Neural progenitor cell (in vitro differentiated cells): Measurements from ENCODE around the gene PAM. TPM values are rescaled to one million over a fixed set of nuclear protein-coding genes. Genes with fewer than 3 reads are reported as not detected.

Source experiments
- DNase-seq: peaks from one replicate; pipeline ENCODE4 v3.0.0-alpha.2; 2016; ENCODE audit warnings: low spot score
- H2AFZ ChIP-seq: fragments of 200-600 bp; sonication (generic); replicated peaks from 2 replicates; pipeline ENCODE4 v1.6.1; 2016; ENCODE audit warnings: antibody characterized with exemption
- H3F3A ChIP-seq: fragments of 200-600 bp; sonication (generic); 2 replicates; pipeline ENCODE4 v1.6.1; 2016; ENCODE audit warnings: antibody characterized with exemption, low read depth
- H3K27ac ChIP-seq: fragments of 200-600 bp; sonication (generic); 2 replicates; pipeline ENCODE4 v1.5.1; 2016; ENCODE audit warnings: mild to moderate bottlenecking
- H3K27me3 ChIP-seq: fragments of 200-600 bp; sonication (generic); 2 replicates; pipeline ENCODE4 v1.6.1; 2016; ENCODE audit warnings: mild to moderate bottlenecking, moderate library complexity
- H3K36me3 ChIP-seq: fragments of 200-600 bp; sonication (generic); 2 replicates; pipeline ENCODE4 v1.5.1; 2016
- H3K4me1 ChIP-seq: fragments of 200-600 bp; sonication (generic); 2 replicates; pipeline ENCODE4 v1.6.1; 2016; ENCODE audit warnings: mixed run types
- H3K4me2 ChIP-seq: fragments of 200-600 bp; sonication (generic); 2 replicates; pipeline ENCODE4 v1.6.1; 2016
- H3K4me3 ChIP-seq: fragments of 200-600 bp; sonication (generic); 2 replicates; pipeline ENCODE4 v1.5.1; 2016
- H3K79me2 ChIP-seq: fragments of 200-600 bp; sonication (generic); 2 replicates; pipeline ENCODE4 v1.6.1; 2016; ENCODE audit warnings: low read depth
- H3K9ac ChIP-seq: fragments of 200-600 bp; sonication (generic); 2 replicates; pipeline ENCODE4 v1.6.1; 2016
- H3K9me3 ChIP-seq: fragments of 200-600 bp; sonication (generic); 2 replicates; pipeline ENCODE4 v1.5.1; 2016; ENCODE audit warnings: low read depth
- H4K20me1 ChIP-seq: fragments of 200-600 bp; sonication (generic); 2 replicates; pipeline ENCODE4 v1.6.1; 2016; ENCODE audit warnings: low read depth
- H3K27ac Mint-ChIP-seq: 3 replicates; pipeline ENCODE4 v1.8.0; 2021; ENCODE audit warnings: mixed read lengths
- H3K27me3 Mint-ChIP-seq: 2 replicates; pipeline ENCODE4 v1.8.0; 2022; ENCODE audit warnings: low read depth, mild to moderate bottlenecking, inconsistent platforms, moderate library complexity, mixed read lengths; ENCODE audit not compliant: insufficient read depth
- H3K36me3 Mint-ChIP-seq: 3 replicates; pipeline ENCODE4 v1.8.0; 2021; ENCODE audit warnings: mixed read lengths
- H3K4me1 Mint-ChIP-seq: 3 replicates; pipeline ENCODE4 v1.8.0; 2021; ENCODE audit warnings: mixed read lengths
- H3K4me3 Mint-ChIP-seq: 3 replicates; pipeline ENCODE4 v1.8.0; 2021; ENCODE audit warnings: mild to moderate bottlenecking, moderate library complexity, mixed read lengths
- H3K9me3 Mint-ChIP-seq: 3 replicates; pipeline ENCODE4 v1.8.0; 2020; ENCODE audit warnings: mixed read lengths
- EZH2 ChIP-seq: fragments of 200-600 bp; sonication (generic); IDR thresholded peaks from 2 replicates; pipeline ENCODE4 v1.6.1; 2017; ENCODE audit warnings: antibody characterized with exemption, mild to moderate bottlenecking, moderate library complexity
- EZH2phosphoT487 ChIP-seq: fragments of 200-600 bp; sonication (generic); IDR thresholded peaks from 2 replicates; pipeline ENCODE4 v1.6.1; 2017; ENCODE audit warnings: antibody characterized with exemption
- total RNA-seq: library from RNA; depleted of rRNA; stranded (reverse); fragments of >200 nt; gene quantifications from 2 replicates; pipeline ENCODE4 v1.2.3, GENCODE V29; 2015; ENCODE audit warnings: low replicate concordance
- TF ChIP-seq, protein P1 (sequence below): fragments of 200-600 bp; sonication (generic); IDR thresholded peaks from 2 replicates; pipeline ENCODE4 v1.5.1; 2017; ENCODE audit warnings: antibody characterized with exemption, mild to moderate bottlenecking

Gene PAM
- total RNA-seq, 1 donor from 2014 or later, result 246 TPM

DNA sequence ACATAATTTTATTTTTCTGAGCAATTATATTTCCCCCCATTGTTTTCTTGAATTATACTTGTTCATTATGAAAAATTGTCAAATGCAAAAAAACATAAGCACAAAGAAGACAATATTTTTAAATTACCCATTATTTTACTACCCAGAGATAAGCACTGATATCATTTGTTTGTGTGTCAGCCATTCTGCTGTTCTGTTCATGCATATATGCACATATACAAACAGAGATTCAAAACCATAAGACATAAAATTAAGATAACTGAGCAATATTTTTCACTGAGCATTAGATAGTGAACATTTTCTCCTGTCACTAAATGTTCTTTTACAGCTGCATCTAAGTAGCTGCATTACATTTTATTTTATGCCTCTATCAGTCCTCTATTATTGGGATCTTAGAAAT lies 35.6 kb downstream of the PAM start:
- TF ChIP-seq EZH2phosphoT487 (no peak), EZH2 (no peak)
- TF ChIP-seq, protein P1, sequence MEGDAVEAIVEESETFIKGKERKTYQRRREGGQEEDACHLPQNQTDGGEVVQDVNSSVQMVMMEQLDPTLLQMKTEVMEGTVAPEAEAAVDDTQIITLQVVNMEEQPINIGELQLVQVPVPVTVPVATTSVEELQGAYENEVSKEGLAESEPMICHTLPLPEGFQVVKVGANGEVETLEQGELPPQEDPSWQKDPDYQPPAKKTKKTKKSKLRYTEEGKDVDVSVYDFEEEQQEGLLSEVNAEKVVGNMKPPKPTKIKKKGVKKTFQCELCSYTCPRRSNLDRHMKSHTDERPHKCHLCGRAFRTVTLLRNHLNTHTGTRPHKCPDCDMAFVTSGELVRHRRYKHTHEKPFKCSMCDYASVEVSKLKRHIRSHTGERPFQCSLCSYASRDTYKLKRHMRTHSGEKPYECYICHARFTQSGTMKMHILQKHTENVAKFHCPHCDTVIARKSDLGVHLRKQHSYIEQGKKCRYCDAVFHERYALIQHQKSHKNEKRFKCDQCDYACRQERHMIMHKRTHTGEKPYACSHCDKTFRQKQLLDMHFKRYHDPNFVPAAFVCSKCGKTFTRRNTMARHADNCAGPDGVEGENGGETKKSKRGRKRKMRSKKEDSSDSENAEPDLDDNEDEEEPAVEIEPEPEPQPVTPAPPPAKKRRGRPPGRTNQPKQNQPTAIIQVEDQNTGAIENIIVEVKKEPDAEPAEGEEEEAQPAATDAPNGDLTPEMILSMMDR, result no peak
- H3K79me2 ChIP-seq, result peaks cover 9% of the 10 kb centered on the region
- Mint-ChIP-seq H3K36me3 (peaks cover 7% of the 10 kb centered on the region), H3K9me3 (no peaks in the 10 kb centered on the region), H3K4me1 (peaks cover 47% of the 10 kb centered on the region), H3K4me3 (no peak overlapping the region), H3K27ac (no peak overlapping the region), H3K27me3 (peaks cover 2% of the 10 kb centered on the region)
- H3K9ac ChIP-seq, result no peak overlapping the region
- no peaks in the 10 kb centered on the region for H4K20me1 ChIP-seq
- no peak for DNase-seq
- no peaks in the 10 kb centered on the region for H3K36me3 ChIP-seq
- no peaks in the 10 kb centered on the region for H3K9me3 ChIP-seq
- H3K4me2 ChIP-seq, result peak overlapping the region; percentile 14
- no peak overlapping the region for H2AFZ ChIP-seq
- H3K4me1 ChIP-seq, result peaks cover 58% of the 10 kb centered on the region
- H3K27ac ChIP-seq, result no peak overlapping the region
- H3K4me3 ChIP-seq, result no peak overlapping the region
- peaks cover 4% of the 10 kb centered on the region for H3F3A ChIP-seq
- H3K27me3 ChIP-seq, result no peaks in the 10 kb centered on the region

DNA sequence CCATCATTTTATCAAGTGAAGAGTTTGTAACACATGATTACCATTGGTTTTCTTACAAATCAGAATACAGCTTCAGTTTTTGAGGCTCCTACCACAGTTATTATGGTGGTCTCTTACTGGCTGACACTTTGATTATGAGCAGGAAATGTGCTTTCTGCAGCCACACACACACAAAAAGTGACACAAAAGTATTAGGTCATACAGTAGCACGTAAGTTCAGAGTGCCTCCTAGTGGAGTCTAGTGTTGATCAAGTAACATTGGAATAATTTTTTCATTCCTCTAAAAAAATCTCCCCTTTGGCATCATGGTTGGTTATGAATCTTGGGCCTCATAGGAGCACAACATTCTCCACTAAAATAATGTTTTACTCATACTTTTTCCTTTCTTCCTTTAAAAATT lies 37.6 kb downstream of the PAM start:
- Histone ChIP-seq H3F3A (peaks cover 4% of the 10 kb centered on the region), H3K27me3 (no peaks in the 10 kb centered on the region), H3K79me2 (peaks cover 17% of the 10 kb centered on the region), H3K4me1 (peaks cover 66% of the 10 kb centered on the region), H3K9me3 (no peaks in the 10 kb centered on the region), H3K27ac (no peak overlapping the region), H3K4me2 (no peak overlapping the region), H3K4me3 (no peak overlapping the region), H4K20me1 (no peaks in the 10 kb centered on the region), H2AFZ (no peak overlapping the region), H3K36me3 (no peaks in the 10 kb centered on the region), H3K9ac (no peak overlapping the region)
- peaks cover 5% of the 10 kb centered on the region for H3K36me3 Mint-ChIP-seq
- no peaks in the 10 kb centered on the region for H3K9me3 Mint-ChIP-seq
- H3K4me1 Mint-ChIP-seq, result peaks cover 62% of the 10 kb centered on the region
- H3K27me3 Mint-ChIP-seq, result peaks cover 2% of the 10 kb centered on the region
- DNase-seq, result no peak
- TF ChIP-seq, protein P1, result peak; percentile 36
- no peak for TF ChIP-seq EZH2
- no peak overlapping the region for H3K4me3 Mint-ChIP-seq
- H3K27ac Mint-ChIP-seq, result no peak overlapping the region

DNA sequence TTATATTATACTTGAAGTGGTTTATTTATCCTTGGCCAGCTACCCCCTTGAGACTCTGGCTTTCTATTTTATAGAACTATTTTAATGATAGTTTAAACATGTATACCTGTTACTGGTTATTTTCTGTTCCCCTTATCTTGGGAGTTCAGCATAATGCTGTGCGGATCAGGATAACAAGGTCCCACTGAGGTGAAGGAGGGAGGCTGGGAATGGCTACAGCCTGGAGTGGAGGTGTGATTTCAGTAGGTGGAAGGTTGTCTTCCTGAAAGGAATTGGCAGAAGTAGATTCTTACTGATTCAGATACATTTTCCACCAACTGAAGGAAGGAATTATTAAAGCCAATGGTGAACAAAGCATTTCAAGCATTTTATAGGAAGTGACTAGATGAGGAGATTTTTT lies 38.9 kb downstream of the PAM start:
- Histone ChIP-seq H3K4me3 (no peak overlapping the region), H3K4me1 (peaks cover 76% of the 10 kb centered on the region), H3K27me3 (no peaks in the 10 kb centered on the region), H3K9ac (no peak overlapping the region), H2AFZ (no peak overlapping the region), H3K9me3 (no peaks in the 10 kb centered on the region), H4K20me1 (no peaks in the 10 kb centered on the region), H3K36me3 (no peaks in the 10 kb centered on the region), H3F3A (peaks cover 4% of the 10 kb centered on the region), H3K27ac (no peak overlapping the region), H3K4me2 (no peak overlapping the region), H3K79me2 (peaks cover 17% of the 10 kb centered on the region)
- no peak for DNase-seq
- TF ChIP-seq EZH2phosphoT487 (no peak), EZH2 (no peak)
- TF ChIP-seq, protein P1, result no peak
- H3K36me3 Mint-ChIP-seq, result peaks cover 5% of the 10 kb centered on the region
- H3K4me3 Mint-ChIP-seq, result no peak overlapping the region
- peak overlapping the region; percentile 43 for H3K27ac Mint-ChIP-seq
- H3K27me3 Mint-ChIP-seq, result no peaks in the 10 kb centered on the region
- peaks cover 69% of the 10 kb centered on the region for H3K4me1 Mint-ChIP-seq
- H3K9me3 Mint-ChIP-seq, result no peaks in the 10 kb centered on the region
